Measurements from ENCODE around the gene ZSCAN30.

ZSCAN30 gene

DNA sequence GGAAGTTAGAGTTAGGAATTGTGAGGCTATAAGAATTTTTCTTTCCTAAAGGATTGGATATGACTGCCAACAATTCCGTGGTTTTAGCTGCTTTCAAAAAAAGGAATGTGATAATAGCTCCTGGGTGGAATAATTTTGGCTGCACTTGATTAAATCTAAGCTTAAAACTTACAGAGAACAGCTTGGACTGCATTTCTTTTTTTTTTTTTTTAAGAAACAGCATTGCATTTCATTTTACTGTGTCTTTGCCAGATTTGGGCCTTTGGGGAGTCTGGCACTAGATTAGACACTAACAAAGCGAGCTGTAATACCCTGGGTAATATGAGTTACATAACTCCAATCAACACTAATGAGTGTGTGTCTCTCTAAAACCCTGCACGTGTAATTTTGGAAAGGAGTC is 87.0 kb downstream of the ZSCAN30 start:
- H3K4me3 ChIP-seq (replicated peaks; ENCODE audit: low read depth, low read length), result no peak overlapping the region
- DNase-seq (ENCODE audit: extremely low read depth, low read depth), result no peak
- TF ChIP-seq, protein P1, sequence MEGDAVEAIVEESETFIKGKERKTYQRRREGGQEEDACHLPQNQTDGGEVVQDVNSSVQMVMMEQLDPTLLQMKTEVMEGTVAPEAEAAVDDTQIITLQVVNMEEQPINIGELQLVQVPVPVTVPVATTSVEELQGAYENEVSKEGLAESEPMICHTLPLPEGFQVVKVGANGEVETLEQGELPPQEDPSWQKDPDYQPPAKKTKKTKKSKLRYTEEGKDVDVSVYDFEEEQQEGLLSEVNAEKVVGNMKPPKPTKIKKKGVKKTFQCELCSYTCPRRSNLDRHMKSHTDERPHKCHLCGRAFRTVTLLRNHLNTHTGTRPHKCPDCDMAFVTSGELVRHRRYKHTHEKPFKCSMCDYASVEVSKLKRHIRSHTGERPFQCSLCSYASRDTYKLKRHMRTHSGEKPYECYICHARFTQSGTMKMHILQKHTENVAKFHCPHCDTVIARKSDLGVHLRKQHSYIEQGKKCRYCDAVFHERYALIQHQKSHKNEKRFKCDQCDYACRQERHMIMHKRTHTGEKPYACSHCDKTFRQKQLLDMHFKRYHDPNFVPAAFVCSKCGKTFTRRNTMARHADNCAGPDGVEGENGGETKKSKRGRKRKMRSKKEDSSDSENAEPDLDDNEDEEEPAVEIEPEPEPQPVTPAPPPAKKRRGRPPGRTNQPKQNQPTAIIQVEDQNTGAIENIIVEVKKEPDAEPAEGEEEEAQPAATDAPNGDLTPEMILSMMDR (IDR thresholded peaks at IDR 0.05; ENCODE audit: low read depth, low read length, missing control alignments), result no peak

DNA sequence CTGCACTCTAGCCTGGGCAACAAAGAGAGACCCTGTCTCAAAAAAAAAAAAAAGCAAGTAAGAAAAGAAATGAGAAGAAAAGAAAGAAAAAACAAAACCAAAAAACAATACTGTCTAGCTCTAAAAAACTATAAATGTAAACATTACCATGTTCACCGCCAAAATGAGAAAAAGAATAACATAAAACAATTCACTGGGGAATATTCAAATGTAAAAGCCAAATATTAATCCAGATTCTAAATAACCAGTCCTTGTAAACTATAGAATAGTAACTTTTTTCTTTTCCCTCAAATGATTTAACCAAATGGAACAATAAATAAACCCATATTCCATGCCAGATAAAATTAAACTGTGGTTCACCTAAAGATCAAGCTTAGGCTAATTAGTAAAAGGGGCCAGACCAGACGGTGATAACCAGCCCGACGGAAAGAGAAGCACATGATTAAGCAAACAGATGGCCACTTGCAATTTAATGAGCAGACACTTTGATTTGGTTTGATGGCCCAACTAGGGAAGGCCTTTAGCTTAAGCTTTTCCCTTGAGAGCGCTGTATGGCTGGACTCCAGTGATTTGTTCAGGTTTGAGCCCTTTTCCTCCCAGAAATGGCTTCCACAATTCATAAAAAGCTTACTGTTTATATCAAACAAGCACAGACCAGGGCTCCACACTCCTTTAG is 88.6 kb downstream of the ZSCAN30 start:
- TF ChIP-seq, protein P1 (IDR thresholded peaks at IDR 0.05; ENCODE audit: low read depth, low read length, missing control alignments), result no peak
- no peak for DNase-seq (ENCODE audit: extremely low read depth, low read depth)
- H3K4me3 ChIP-seq (replicated peaks; ENCODE audit: low read depth, low read length), result no peak overlapping the region

Data from HFF-Myc (cell line).